ENCODE results near the gene SOX6.

Gene SOX6

DNA sequence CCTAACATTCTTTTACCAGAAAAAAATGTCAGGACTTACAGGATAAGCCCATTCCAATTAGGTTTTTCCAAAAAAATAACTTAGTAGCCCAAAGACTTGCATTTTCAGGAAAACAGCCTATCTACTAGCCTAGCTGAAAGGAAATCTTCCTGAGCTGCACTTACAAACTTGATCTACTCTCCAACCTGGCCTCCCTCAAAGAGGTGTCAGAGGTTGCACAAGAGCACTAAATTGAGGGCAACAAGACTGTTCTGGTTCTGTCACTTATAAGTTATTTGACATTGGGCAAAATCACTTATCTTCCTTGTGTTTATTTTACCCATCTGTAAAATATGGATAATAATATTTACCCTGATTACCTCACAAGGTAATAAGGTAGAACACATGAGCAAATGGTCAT, 7.9 kb upstream of the SOX6 start:
- no peak for DNase-seq (ENCODE audit: low read depth)

DNA sequence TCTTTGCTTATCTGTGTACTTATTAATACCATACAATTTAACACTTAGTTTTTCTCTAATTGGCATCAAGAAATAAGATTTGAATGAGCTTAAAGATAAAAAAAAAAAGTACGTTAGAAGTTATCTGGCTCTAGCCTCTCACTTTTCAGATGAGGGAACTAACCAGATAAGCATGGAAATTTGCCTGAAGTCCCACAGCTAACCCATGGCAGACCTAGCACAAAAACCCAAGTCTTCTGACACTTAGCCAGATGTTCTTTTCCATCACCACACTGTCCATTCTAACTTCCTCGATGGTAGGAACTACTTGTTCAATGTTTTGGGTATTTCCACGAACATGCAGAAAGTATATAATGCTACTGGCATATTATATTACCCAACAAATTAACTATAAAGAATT, 7.4 kb upstream of the SOX6 start:
- DNase-seq (ENCODE audit: low read depth): no peak

DNA sequence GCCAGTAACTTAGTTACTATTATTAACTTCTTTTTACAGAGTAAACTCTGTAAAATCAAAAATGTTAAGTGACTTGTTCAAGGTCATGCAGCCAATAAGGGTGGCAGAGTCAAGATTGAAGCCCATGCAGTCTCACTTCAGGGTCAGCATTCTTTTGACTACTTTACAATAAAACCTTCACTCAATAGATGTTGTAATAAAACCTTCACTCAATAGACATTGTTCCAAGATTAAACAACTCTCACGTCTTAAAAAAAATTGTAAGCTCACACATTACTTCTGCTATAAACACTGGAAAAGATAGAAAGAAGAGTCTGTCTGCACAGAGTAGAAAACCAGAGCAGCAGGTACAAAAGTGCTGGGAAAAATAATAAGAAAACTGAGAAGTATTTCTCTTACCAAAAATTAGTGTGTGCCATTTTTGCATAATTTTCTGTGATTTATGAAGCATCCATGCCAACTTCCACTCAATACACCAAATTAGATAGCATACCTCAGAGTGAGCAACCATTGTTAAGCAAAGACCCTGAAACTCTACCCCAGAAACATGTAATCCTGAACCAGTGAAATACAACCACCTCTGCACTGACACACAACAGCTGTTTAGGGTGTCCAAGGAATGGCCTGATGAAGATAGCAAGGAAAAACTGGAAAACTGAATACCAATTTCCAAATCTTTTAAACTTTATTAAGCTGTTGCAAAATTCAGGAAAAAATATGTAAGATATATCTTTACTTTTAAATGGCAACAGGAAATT, 4.9 kb upstream of the SOX6 start:
- DNase-seq (ENCODE audit: low read depth): no peak

DNA sequence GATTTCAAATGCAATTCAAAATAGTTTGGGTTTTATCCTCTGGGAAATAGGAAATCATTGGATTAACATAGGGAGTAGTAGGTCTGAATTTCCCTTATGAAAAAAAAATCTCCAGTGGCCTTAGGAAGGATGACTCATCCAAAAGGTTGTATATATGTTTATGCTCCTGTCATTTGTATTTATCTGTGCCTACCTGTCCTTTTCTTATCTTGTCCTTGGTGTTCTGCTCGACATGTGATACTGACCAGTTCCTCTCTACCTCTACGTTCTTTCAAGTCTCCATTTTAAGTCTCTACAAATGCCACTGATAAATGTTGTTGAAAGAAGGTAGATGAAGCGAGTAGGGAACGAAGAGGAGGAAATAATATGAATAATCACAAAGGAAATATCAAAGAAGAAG, 3.0 kb upstream of the SOX6 start:
- DNase-seq (ENCODE audit: low read depth): no peak

DNA sequence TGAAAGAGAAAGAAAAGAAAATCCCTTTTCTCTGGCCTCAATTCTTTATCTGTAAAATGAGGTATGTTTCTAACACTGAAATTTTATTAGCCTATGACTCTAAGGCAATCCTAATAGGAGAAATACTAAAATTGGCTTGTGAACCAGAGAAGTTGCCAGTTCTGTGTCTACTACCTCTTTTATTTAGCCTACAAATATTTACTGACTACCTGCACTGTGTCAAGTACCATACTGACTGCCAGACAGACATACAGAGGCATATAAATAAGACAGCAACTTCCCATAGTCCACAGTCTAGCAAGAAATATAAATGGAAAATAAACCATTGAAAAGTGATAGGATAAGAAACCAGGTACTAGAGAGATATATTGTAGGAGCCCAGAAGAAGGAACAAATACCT, 2.4 kb upstream of the SOX6 start:
- DNase-seq (ENCODE audit: low read depth): no peak

DNA sequence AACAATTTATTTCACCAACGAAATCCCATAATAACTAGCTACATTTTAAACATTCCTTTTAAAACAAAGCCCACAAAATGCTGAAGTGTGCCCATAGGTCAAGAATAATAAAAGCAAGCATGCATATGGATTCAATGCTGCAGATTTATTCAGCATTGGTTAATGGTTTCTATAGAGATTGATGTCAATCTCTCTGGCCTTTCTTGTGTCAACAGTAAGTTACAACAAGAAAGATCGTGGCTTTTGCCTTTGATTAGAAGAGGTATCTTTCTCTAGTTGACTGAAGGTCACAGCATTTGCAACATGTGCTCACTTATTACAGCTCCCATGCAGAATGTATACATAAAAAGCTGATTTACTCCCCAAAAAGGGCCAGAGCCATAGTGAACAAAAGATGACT, 1.4 kb upstream of the SOX6 start:
- DNase-seq (ENCODE audit: low read depth): no peak

DNA sequence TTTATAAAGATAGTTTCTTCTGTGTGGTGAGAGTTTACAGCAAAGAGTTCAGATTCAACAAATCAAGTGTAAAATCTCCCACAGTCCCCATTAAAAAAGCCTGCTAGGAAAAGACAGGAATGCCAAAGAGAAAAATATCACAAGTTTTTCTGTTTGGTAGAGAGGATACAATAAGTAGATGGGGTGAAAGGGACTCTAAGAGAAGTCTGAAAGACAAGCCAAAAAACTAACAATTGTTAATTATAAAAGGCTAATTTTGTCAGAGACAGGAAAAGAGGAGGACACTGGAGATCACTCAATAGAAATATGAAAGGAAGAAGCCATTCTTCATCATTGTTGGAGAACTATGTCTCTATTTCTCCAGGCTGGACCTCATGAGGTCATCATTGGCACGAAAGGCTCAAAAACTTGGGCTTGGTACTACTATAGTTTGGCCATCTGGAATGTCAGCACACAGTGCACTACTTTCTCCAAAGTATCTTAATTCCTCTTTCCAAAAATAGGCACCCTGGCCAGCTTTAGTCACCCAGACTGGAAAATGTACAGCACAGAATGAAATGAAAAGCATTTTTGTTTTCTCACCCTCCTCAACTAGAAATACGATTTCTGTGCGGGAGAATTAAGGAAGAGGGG, 531 bp upstream of the SOX6 start:
- no peak for DNase-seq (ENCODE audit: low read depth)

DNA sequence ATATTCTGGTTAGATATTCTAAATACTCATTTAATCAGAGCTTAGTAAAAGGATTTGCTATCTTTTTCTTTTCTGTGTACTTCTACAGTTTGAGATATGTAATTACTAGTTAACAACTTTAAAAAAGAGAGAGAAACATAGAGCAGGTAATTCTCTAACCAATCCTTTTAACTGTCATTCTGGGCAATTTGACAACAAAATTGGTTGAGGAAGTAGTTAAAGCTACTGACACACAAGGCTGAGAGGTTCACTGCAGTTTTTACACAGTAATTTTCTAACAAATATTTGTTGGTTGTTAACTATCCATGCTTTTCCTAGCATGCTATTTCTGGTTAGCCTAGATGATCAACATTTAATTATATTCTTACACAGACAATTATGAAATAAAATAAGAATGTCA, 3.6 kb downstream of the SOX6 start:
- no peak for DNase-seq (ENCODE audit: low read depth)

DNA sequence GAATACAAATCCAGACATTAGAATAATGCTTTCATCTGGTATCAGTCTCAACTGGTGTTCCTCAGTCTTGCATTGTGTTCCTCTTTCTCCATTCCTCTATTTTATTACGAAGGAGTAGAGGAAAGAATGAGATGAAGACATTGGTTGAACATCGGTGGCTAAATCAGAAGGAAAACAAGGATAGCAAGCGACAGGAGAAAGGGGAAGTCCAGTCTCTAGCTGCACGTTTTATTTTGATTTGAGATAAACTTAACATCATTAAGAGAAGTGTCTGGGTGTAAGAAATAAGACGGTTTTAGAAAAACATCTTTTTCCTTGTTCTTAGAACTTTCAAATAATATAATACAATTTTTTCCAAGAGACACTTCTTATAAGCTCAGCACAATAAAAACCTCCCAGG, 6.2 kb downstream of the SOX6 start:
- DNase-seq (ENCODE audit: low read depth): no peak

DNA sequence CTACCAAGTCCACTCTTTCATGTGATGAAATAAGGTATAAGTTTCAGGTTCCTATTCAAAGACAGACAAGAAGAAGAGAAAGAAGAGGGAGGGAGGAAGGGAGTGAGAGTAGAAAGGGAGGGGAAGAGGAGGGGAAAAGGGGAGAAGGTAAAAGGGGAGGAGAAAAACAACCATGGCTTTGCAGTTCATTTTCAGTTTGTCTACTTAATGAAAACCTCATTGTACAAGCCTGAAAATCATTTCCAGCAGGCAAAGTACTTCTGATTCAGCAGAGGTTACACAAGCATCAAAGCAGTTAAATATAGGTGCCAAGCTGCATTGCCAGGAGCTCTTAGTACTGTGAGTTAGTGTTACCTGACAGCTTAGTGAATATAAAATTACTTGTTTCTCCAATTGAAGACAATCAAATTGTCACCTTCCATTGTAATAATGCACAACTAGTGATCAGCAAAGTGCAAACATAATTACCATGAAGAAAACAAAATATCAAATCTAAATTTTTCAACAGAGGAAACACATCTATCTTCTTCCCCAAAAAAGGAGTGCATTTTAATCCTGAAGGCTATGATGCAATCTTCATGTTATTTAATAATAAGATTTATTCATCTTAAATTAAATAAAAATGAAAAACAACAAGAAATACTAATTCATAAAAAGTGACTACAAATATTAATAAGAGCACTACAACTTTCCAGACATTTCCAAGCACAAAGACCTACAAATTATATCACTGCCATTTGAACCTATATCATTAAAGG, 8.2 kb downstream of the SOX6 start:
- DNase-seq (ENCODE audit: low read depth): peak; percentile 2

DNA sequence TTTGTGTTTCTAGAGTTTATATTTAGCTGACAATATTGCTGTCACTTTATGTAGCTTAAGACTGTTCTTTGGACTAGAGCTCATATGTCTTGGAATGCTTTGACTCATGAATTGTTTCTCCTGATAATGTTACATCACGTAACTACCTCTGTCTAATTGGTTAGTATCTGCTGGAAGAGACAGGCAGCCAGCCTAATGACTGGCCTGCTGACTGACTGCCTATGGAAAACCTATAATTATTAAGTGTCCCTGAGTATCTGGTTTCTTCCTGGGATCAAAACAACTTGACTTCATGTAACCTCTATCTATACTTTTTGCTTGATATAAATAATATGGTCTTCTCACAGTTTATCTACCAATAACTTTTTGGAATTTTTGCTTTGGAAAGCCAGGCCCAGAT, 9.4 kb downstream of the SOX6 start:
- DNase-seq (ENCODE audit: low read depth): no peak

DNA sequence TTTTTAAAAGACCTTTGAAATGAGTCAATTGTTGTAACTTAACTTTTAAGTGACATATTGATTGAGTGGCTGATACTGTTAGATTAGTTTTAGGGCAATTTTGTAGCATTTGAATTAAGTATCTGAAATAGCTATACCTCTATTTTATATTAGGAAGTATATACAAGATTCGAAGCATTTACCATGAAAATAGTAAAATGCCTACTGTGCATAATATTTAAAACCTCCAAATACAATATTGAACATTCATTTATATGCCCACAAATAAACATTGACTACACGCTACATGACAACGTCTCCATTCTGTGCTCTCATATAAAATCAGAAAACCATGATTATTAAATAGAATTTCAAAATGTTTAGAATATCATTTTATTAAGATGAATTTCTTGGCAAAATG, 14.5 kb downstream of the SOX6 start:
- no peak for DNase-seq (ENCODE audit: low read depth)

DNA sequence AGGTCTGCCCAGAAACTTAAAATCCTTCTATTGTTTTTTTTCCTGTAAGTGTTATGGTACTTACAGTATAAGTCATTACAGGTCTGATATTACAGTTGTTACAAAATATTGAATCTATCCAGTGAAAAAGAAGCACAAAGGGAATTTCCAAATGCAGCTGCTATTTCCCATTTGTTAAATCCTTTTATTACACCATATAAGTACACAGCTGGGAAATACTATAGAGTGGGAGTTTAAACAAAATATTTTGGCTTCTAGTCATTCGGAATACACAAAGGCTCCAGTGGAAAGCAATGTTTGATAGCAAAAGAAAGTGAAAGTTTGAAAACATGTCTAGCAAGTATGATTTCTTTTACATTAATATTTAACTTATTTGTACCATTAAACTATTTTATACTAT, 18.0 kb downstream of the SOX6 start:
- no peak for DNase-seq (ENCODE audit: low read depth)

DNA sequence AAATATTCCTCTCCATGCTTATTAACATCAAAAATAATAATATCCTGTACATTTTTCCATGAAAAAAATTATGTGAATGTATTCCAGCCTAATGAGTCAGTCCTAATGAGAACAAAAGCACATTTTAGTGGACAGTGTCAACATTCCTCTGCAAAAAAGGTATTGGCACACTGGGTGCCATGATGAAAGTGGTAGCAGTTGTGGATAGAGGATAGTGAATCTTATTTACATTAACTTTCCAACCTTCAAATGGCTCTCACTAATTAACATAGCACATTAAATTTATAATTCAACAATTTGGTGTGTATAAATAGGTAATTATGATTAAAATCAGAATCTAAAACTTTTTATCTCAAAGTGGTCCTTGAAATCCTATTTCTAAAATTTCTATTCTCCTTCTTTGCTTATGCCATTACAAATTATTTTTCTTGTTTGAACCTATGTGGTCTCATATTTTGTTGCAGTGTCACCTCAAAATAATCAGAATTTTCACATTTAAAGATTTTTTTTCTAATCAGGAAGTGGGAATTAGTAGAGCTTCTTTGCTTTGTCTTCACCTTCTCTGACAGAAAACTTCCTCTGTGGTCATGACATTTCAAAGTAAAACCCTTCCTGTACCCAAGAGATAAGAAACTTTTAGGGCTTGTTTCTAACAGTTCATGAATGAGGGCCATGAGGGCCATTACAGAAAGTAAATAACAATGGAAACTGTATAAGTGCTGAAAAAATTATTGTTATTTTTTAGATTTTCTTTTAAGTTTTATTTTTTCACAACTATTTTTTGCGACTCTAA, 18.7 kb downstream of the SOX6 start:
- DNase-seq (ENCODE audit: low read depth): no peak

DNA sequence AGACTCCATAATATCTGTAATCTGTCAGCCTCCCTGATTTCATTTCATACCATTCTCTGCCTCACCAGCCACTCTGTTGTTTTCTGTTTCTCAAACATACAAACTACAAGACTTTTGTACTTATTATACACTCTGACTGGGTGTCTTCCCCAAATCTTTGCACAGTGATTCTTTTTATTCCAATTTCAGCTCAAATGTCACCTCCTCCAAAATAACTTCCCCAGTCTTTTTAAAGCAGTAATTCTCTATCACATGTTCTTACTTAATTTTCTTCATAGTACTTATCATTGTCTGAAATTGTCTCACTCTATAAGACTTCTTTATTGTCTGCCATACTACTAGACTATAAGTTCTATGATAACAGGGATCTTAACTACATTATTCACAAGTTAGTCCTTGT, 19.6 kb downstream of the SOX6 start:
- no peak for DNase-seq (ENCODE audit: low read depth)

DNA sequence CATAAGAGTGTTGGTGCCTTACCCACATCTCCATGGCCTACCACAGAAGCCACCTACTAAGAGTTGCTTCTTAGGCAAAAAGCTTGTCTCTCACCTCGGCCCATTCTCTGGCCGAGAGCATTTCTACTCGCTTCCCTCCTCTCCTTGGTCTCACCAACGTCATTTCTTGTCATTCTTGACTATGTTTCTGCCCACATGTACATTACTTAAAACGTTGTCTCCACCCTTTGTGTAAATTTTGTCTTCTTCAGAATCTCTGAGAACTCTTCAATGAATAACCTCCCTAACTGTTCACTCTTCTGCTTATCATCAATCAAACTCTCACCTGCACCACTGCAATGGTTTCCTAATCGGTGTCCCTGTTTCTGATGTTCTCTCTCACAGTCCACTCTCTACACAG, 20.1 kb downstream of the SOX6 start:
- no peak for DNase-seq (ENCODE audit: low read depth)

DNA sequence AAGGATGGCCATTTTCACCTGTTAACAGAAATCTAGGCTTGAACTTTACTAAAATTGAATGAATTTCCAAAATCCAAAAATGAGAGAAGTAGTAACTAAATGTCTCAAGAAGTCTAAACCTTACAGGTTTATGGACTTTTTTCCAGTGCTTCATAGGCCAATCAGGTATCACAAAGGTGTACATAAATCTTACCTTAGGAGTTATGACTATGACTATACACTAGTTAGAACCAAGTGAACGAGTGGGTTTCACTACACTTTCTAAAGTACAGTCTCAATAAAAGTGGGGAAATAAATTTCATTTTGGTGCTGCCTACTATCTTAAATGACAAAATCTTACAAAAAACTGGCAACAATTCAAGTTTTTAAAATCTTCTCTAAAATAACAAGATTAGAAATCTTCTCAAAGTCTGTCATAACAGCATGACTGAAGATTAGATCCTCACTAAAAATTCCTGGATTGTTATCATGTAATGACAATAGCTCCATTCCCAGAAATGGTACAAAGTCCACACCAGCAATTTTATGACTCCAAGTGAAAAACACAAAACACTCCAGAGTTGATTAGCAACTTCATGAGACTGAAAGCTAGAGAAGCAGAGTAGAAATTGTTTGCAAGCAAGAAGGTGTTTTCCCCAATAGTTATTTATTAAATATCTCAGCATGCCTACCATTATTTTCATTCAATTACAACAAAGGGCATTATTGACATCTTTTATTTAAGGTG, 20.9 kb downstream of the SOX6 start:
- no peak for DNase-seq (ENCODE audit: low read depth)

DNA sequence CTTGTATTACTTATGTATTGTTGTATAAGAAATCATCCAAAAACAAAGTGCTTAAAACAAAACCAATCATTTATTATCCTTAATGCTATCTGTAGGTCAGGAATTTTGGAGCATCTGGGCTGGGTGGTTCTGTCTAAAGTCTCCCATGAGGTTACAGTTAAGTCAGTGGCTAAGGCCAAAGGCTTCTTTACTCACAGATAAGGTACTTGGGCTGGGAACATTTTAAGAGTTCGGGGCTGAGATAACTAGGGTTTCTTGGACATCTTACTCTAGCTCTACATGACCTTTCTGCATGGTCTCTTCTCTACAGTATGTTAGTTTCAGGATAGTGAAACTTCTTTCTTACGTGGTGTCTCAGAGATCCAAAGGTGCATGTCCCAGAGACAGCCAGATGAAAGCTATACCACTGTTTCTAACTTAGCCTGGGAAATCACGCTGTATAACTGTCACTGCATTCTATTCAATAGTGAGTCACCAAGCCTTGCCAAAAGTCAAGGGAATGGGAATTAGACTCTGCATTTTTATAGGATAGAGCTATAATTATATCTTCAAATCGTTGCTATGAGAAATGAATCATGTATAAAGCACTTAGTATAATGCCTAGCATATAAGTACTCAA, 29.6 kb downstream of the SOX6 start:
- DNase-seq (ENCODE audit: low read depth): no peak

DNA sequence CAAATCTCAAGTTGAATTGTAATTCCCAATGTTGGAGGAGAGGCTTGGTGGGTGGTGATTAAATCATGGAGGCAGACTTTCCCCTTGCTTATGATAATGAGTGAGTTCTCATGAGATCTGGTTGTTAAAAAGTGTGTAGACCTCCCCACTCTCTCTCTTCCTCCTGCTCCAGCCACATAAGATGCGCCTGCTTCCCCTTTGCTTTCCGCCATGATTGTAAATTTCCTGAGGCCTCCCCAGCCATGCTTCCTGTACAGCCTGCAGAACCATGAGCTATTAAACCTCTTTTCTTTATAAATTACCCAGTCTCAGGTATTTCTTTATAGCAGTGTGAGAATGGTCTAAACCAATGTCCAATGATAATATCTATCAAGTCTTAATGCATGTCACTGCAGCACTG, 34.2 kb downstream of the SOX6 start:
- no peak for DNase-seq (ENCODE audit: low read depth)

DNA sequence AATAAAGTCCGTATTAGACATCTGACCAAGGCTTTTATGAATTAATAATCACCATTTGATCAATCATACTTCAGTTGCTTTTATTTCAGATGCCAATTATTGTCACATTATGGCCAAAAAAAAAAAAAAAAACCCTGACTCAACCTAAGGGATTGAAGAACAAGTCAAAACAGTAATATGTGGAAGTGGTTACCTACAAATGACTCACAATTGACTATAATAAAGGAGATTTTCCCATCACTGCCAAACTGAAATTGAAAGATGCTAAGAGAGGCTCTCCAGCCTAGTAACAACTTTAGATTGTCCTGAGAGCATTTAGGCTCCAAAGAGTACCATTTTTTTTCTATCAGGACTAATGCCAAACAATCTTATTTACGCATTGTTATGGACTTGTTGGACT, 35.2 kb downstream of the SOX6 start:
- DNase-seq (ENCODE audit: low read depth): no peak

DNA sequence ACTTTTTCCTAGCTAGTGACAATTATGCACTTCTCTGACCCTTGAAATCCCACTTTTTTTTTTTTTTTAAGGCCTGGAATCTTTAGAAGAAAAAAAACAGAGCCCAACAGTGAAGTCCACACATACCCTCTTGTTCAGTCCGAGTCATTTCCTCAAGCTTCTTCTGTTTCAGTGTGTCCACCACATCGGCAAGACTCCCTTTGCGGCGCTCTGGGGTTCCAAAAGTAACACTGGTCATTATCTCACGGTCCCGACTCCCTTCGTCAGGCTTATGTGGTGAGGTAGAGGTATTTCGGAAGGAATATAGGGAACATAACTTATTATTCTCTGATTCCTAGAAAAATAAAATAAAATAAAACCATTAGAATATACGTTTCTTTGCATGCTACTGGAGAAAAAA, 38.0 kb downstream of the SOX6 start:
- no peak for DNase-seq (ENCODE audit: low read depth)

DNA sequence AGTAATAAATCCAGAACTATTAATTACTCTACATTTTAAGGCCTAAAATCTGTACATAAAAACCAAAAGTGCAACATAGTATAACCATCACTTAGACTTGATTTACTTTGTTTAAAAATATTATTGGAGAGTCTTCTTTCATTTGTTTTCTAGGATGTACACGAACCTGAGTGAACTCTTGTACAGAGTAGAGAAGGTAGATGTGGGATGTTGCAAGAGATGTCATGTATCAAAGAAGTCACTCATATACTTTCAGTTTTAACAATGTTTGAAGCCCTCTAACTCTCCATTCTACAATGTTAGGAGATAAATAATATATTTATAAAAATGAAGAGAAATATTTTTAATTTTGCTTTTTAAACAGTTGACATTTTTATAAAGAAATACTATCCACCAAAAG, 38.6 kb downstream of the SOX6 start:
- DNase-seq (ENCODE audit: low read depth): no peak
